CD14-positive monocyte (primary cell): ENCODE measurements around the gene EPB41L5. TPM values are rescaled to one million over a fixed set of nuclear protein-coding genes. Genes with fewer than 3 reads are reported as not detected.

Experiments used
- DNase-seq, 3 donors: peaks; one replicate each; pipeline ENCODE4 v3.0.0-alpha.2; 2011 to 2022
- H2AFZ ChIP-seq: 2 replicates; pipeline ENCODE4 v1.6.0; 2012; ENCODE audit warnings: mild to moderate bottlenecking, low read depth, low read length, inconsistent platforms; ENCODE audit not compliant: insufficient read depth, poor library complexity, severe bottlenecking
- H3K27ac ChIP-seq, 2 donors: 1 replicate in 1 of 2; 2 replicates in 1 of 2; pipeline ENCODE4 v1.5.1; 2012 to 2013; ENCODE audit warnings: low read length in 2 of 2, control low read depth in 1 of 2, inconsistent platforms in 1 of 2, low read depth in 1 of 2, mild to moderate bottlenecking in 1 of 2
- H3K27me3 ChIP-seq, 2 donors: one replicate each; pipeline versions ENCODE4 v1.6.0 to v1.6.1; 2011 to 2013; ENCODE audit warnings: low read length in 2 of 2; ENCODE audit not compliant: control insufficient read depth in 2 of 2, insufficient read depth in 2 of 2
- H3K36me3 ChIP-seq, 2 donors: replicated peaks in 1 of 2; 1 replicate in 1 of 2; 2 replicates in 1 of 2; pipeline versions ENCODE4 v1.5.1 to v1.6.1; 2012 to 2013; ENCODE audit warnings: low read length in 2 of 2, control low read depth in 1 of 2, inconsistent platforms in 1 of 2, mild to moderate bottlenecking in 1 of 2; ENCODE audit not compliant: insufficient read depth in 2 of 2, control insufficient read depth in 1 of 2
- H3K4me1 ChIP-seq, 2 donors: 1 replicate in 1 of 2; 2 replicates in 1 of 2; pipeline versions ENCODE4 v1.5.1 to v1.6.1; 2012 to 2013; ENCODE audit warnings: low read length in 2 of 2, control low read depth in 1 of 2, inconsistent platforms in 1 of 2, mild to moderate bottlenecking in 1 of 2, moderate library complexity in 1 of 2; ENCODE audit not compliant: insufficient read depth in 2 of 2, control insufficient read depth in 1 of 2
- H3K4me2 ChIP-seq: replicated peaks from 2 replicates; pipeline ENCODE3; 2012; ENCODE audit warnings: low read length, moderate library complexity, mild to moderate bottlenecking; ENCODE audit not compliant: poor library complexity, severe bottlenecking; ENCODE audit errors: extremely low read depth
- H3K4me3 ChIP-seq, 3 experiments: fragments of 200-600 bp in 1 of 3; sonication (generic) in 1 of 3; replicated peaks in 1 of 3; 1 replicate in 2 of 3; 2 replicates in 1 of 3; pipeline ENCODE4 v1.5.1; 2011 to 2013; ENCODE audit warnings: low read length in 3 of 3, mild to moderate bottlenecking in 3 of 3, control low read depth in 2 of 3, low read depth in 2 of 3, inconsistent platforms in 1 of 3, moderate library complexity in 1 of 3
- H3K79me2 ChIP-seq: 2 replicates; pipeline ENCODE4 v1.6.0; 2012; ENCODE audit warnings: mild to moderate bottlenecking, control low read depth, inconsistent platforms, low read length, moderate library complexity; ENCODE audit not compliant: insufficient read depth
- H3K9ac ChIP-seq: 2 replicates; pipeline ENCODE4 v1.6.0; 2017; ENCODE audit warnings: low read length, mild to moderate bottlenecking; ENCODE audit not compliant: insufficient read depth, poor library complexity, severe bottlenecking
- H3K9me3 ChIP-seq, 2 donors: replicated peaks in 1 of 2; 1 replicate in 1 of 2; 2 replicates in 1 of 2; pipeline versions ENCODE4 v1.5.1 to v1.6.1; 2012 to 2013; ENCODE audit warnings: low read length in 2 of 2, control low read depth in 1 of 2; ENCODE audit not compliant: control insufficient read depth in 1 of 2, insufficient read depth in 1 of 2
- H4K20me1 ChIP-seq: 2 replicates; pipeline ENCODE4 v1.6.0; 2012; ENCODE audit warnings: mild to moderate bottlenecking, low read length, control low read depth, moderate library complexity; ENCODE audit not compliant: insufficient read depth
- H3K27ac Mint-ChIP-seq, 7 donors: one replicate each; pipeline ENCODE4 v1.8.0; 2020; ENCODE audit warnings: mild to moderate bottlenecking in 7 of 7, mixed read lengths in 7 of 7, moderate library complexity in 6 of 7, inconsistent platforms in 2 of 7
- H3K27me3 Mint-ChIP-seq, 3 donors: one replicate each; pipeline ENCODE4 v1.8.0; 2021 to 2022; ENCODE audit warnings: low read depth in 3 of 3, mild to moderate bottlenecking in 3 of 3, mixed read lengths in 3 of 3, moderate library complexity in 3 of 3, inconsistent platforms in 1 of 3
- H3K36me3 Mint-ChIP-seq, 2 donors: one replicate each; pipeline ENCODE4 v1.8.0; 2020; ENCODE audit warnings: mixed read lengths in 2 of 2, inconsistent platforms in 1 of 2, mild to moderate bottlenecking in 1 of 2
- H3K4me1 Mint-ChIP-seq: one replicate; pipeline ENCODE4 v1.8.0; 2020; ENCODE audit warnings: mild to moderate bottlenecking, mixed read lengths
- H3K4me3 Mint-ChIP-seq, 2 donors: one replicate each; pipeline ENCODE4 v1.8.0; 2020; ENCODE audit warnings: mild to moderate bottlenecking in 2 of 2, mixed read lengths in 2 of 2, moderate library complexity in 1 of 2
- H3K9me3 Mint-ChIP-seq, 7 donors: one replicate each; pipeline ENCODE4 v1.8.0; 2020 to 2022; ENCODE audit warnings: mixed read lengths in 7 of 7, mild to moderate bottlenecking in 6 of 7, moderate library complexity in 6 of 7, inconsistent platforms in 2 of 7
- WGBS: methylation state at CpG from one replicate; pipeline ENCODE4 v1.1.5; 2013; ENCODE audit warnings: missing lambda C conversion rate; ENCODE audit not compliant: insufficient coverage; 5-methylcytosine and 5-hydroxymethylcytosine counted together
- intact Hi-C, 2 donors: fragments of 100-400 bp; cut with micrococcal nuclease; formaldehyde crosslinking; loops; one replicate each; pipeline versions ENCODE4 v1.15.0 to v1.15.1; 2023
- polyA plus RNA-seq, 3 donors: library from polyadenylated mRNA; depleted of rRNA in 1 of 3; unstranded in 2 of 3; stranded (reverse) in 1 of 3; fragments of 300-500 nt in 2 of 3; fragments of >200 nt in 1 of 3; fragmentation: Illumina TruSeq in 2 of 3; gene quantifications; 1 replicate in 2 of 3; 2 replicates in 1 of 3; pipeline ENCODE4 v1.2.3, GENCODE V29; 2012 to 2021
- TF ChIP-seq, protein P1 (sequence below): fragments of 200-600 bp; IDR thresholded peaks from one replicate; pipeline ENCODE4 v1.8.0; 2022; ENCODE audit warnings: antibody characterized with exemption, mild to moderate bottlenecking

The EPB41L5 gene
- polyA plus RNA-seq, 3 donors = 1.4 to 2.4 (median 2.0) TPM

DNA sequence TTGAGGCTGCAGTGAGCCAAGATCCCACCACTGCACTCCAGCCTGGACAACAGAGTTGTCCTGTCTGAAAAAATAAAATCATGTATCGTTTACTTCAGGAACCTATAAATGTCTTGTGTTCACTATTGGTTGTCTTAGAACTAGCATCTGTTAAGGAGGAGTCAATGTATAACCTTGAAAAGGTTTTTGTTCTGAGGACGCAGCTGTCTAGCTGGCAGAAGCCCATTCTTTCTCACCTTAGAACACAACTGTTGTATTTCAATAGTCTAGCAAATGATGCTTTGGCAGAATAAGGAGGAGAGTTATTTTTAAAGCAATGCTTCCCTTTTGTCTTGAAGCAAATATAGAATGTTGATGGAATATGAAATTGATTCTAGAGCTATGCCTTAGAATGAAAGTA, 21.1 kb downstream of the EPB41L5 start:
- Histone ChIP-seq H3K27ac (no peak overlapping the region), H2AFZ (no peak overlapping the region), H3K9me3 (no peaks in the 10 kb centered on the region), H3K4me1 (no peaks in the 10 kb centered on the region), H3K4me2 (no peak overlapping the region), H3K4me3 (no peak overlapping the region), H3K36me3 (no peaks in the 10 kb centered on the region), H3K79me2 (no peaks in the 10 kb centered on the region), H4K20me1 (no peaks in the 10 kb centered on the region), H3K27me3 (no peaks in the 10 kb centered on the region), H3K9ac (no peak overlapping the region)
- no peak overlapping the region for H3K4me3 Mint-ChIP-seq
- TF ChIP-seq, protein P1, sequence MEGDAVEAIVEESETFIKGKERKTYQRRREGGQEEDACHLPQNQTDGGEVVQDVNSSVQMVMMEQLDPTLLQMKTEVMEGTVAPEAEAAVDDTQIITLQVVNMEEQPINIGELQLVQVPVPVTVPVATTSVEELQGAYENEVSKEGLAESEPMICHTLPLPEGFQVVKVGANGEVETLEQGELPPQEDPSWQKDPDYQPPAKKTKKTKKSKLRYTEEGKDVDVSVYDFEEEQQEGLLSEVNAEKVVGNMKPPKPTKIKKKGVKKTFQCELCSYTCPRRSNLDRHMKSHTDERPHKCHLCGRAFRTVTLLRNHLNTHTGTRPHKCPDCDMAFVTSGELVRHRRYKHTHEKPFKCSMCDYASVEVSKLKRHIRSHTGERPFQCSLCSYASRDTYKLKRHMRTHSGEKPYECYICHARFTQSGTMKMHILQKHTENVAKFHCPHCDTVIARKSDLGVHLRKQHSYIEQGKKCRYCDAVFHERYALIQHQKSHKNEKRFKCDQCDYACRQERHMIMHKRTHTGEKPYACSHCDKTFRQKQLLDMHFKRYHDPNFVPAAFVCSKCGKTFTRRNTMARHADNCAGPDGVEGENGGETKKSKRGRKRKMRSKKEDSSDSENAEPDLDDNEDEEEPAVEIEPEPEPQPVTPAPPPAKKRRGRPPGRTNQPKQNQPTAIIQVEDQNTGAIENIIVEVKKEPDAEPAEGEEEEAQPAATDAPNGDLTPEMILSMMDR = no peak
- intact Hi-C loops = no loop called here
- DNase-seq = no peak
- H3K27ac Mint-ChIP-seq = no peak overlapping the region
- H3K9me3 Mint-ChIP-seq = peaks cover 0 to 2% (median 0%) of the 10 kb centered on the region in 7 donors
- no peaks in the 10 kb centered on the region for H3K4me1 Mint-ChIP-seq
- WGBS = no CpG with 5 or more reads among the region's 2 CpGs
- peaks cover 0 to 2% (median 2%) of the 10 kb centered on the region in 3 donors for H3K27me3 Mint-ChIP-seq
- H3K36me3 Mint-ChIP-seq = no peaks in the 10 kb centered on the region

DNA sequence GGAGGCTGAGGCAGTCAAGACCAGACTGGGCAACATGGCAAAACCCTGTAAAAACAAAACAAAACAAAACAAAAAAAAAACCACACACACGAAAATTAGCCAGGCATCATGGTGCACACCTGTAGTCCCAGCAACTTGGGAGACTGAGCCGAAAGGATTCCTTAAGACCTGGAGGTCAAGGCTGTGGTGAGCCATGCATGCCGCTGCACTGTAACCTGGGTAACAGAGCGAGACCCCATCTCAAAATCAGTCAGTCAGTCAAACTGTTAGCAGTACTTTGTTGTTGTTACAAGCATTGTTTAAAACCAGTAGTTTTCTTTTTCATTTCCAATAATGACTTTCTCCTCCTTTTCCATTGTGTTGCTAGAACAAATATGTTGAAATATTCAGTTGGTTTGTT, 21.7 kb downstream of the EPB41L5 start:
- no peak overlapping the region for H3K27ac ChIP-seq
- no peak overlapping the region for H3K9ac ChIP-seq
- H4K20me1 ChIP-seq = no peaks in the 10 kb centered on the region
- TF ChIP-seq, protein P1 = no peak
- no peak for DNase-seq
- intact Hi-C loops = no loop called here
- Mint-ChIP-seq H3K4me1 (no peaks in the 10 kb centered on the region), H3K27ac (peak overlapping the region in 1 of 7 donors; percentile 59), H3K36me3 (no peaks in the 10 kb centered on the region), H3K4me3 (no peak overlapping the region), H3K27me3 (peaks cover 0 to 2% (median 2%) of the 10 kb centered on the region in 3 donors), H3K9me3 (peaks cover 0 to 4% (median 0%) of the 10 kb centered on the region in 7 donors)
- no peaks in the 10 kb centered on the region for H3K79me2 ChIP-seq
- H3K4me2 ChIP-seq = no peak overlapping the region
- H3K9me3 ChIP-seq = no peaks in the 10 kb centered on the region
- no peaks in the 10 kb centered on the region for H3K4me1 ChIP-seq
- no peaks in the 10 kb centered on the region for H3K36me3 ChIP-seq
- no peak overlapping the region for H2AFZ ChIP-seq
- no peaks in the 10 kb centered on the region for H3K27me3 ChIP-seq
- no peak overlapping the region for H3K4me3 ChIP-seq
- 100% methylated on average over 2 of the region's 4 CpGs for WGBS
